ACC112 (cell line): Measurements from ENCODE around the gene PSMB3.
"Not testable (repeated sequence)": the region's sequence is repeated elsewhere in the genome, so short reads cannot be mapped to it uniquely, and the experiment has no call there.

Experiments
- H2AFZ ChIP-seq: fragments of 200-600 bp; sonication (generic); one replicate; pipeline ENCODE4 v1.6.0; 2017; ENCODE audit warnings: antibody characterized with exemption, low read length; ENCODE audit not compliant: unreplicated experiment
- H3K27ac ChIP-seq: fragments of 200-600 bp; sonication (generic); 2 replicates; pipeline ENCODE4 v1.5.1; 2014; ENCODE audit warnings: low read depth, mild to moderate bottlenecking, antibody characterized with exemption, low read length, moderate library complexity
- H3K27me3 ChIP-seq: fragments of 200-600 bp; sonication (generic); 2 replicates; pipeline ENCODE4 v1.6.1; 2014; ENCODE audit warnings: mild to moderate bottlenecking, antibody characterized with exemption, low read length, moderate library complexity, mixed read lengths; ENCODE audit not compliant: insufficient read depth
- H3K36me3 ChIP-seq: fragments of 200-600 bp; sonication (generic); 2 replicates; pipeline ENCODE4 v1.6.1; 2016; ENCODE audit warnings: mild to moderate bottlenecking, antibody characterized with exemption, low read length, moderate library complexity, mixed read lengths; ENCODE audit not compliant: insufficient read depth
- H3K4me1 ChIP-seq: fragments of 200-600 bp; sonication (generic); one replicate; pipeline ENCODE4 v1.6.1; 2016; ENCODE audit warnings: low read length, mixed read lengths; ENCODE audit not compliant: insufficient read depth, unreplicated experiment, control insufficient read depth
- H3K4me3 ChIP-seq: fragments of 200-600 bp; sonication (generic); 2 replicates; pipeline ENCODE4 v1.5.1; 2014; ENCODE audit warnings: mild to moderate bottlenecking, low read depth, low read length
- H3K79me2 ChIP-seq: fragments of 200-600 bp; sonication (generic); one replicate; pipeline ENCODE4 v1.6.0; 2016; ENCODE audit warnings: low read length; ENCODE audit not compliant: control insufficient read depth, unreplicated experiment, insufficient read depth

PSMB3 gene

GRCh38 chr17:38717139-38717745, 35.3 kb upstream of the PSMB3 start:
- no peak overlapping the region for H2AFZ ChIP-seq
- no peaks in the 10 kb centered on the region for H3K4me1 ChIP-seq
- H3K27me3 ChIP-seq = no peaks in the 10 kb centered on the region
- H3K27ac ChIP-seq = no peak overlapping the region
- peaks cover 8% of the 10 kb centered on the region; the same call in 1 of the 2 replicates for H3K36me3 ChIP-seq
- no peak overlapping the region for H3K4me3 ChIP-seq
- no peaks in the 10 kb centered on the region for H3K79me2 ChIP-seq

- H3K4me1 ChIP-seq = no peaks in the 10 kb centered on the region
- no peak overlapping the region for H3K27ac ChIP-seq
- H3K4me3 ChIP-seq = no peak overlapping the region
- no peak overlapping the region for H2AFZ ChIP-seq
- peaks cover 8% of the 10 kb centered on the region; the same call in 1 of the 2 replicates for H3K36me3 ChIP-seq
- H3K79me2 ChIP-seq = no peaks in the 10 kb centered on the region
- H3K27me3 ChIP-seq = no peaks in the 10 kb centered on the region
These were observed 33.1 kb upstream of the PSMB3 start for GRCh38 chr17:38719289-38719942.

- Histone ChIP-seq H2AFZ (no peak overlapping the region), H3K36me3 (peaks cover 8% of the 10 kb centered on the region; the same call in 1 of the 2 replicates), H3K4me3 (no peak overlapping the region), H3K27me3 (no peaks in the 10 kb centered on the region), H3K79me2 (no peaks in the 10 kb centered on the region), H3K27ac (no peak overlapping the region), H3K4me1 (no peaks in the 10 kb centered on the region)
These were observed 32.4 kb upstream of the PSMB3 start for GRCh38 chr17:38719943-38720641.

- H3K4me3 ChIP-seq = no peak overlapping the region
- H2AFZ ChIP-seq = no peak overlapping the region
- H3K79me2 ChIP-seq = no peaks in the 10 kb centered on the region
- no peaks in the 10 kb centered on the region for H3K4me1 ChIP-seq
- peaks cover 8% of the 10 kb centered on the region; the same call in 1 of the 2 replicates for H3K36me3 ChIP-seq
- H3K27me3 ChIP-seq = no peaks in the 10 kb centered on the region
- no peak overlapping the region for H3K27ac ChIP-seq
These were observed 31.6 kb upstream of the PSMB3 start for GRCh38 chr17:38720941-38721340.

- H3K79me2 ChIP-seq = no peaks in the 10 kb centered on the region
- no peak overlapping the region for H3K4me3 ChIP-seq
- no peak overlapping the region for H3K27ac ChIP-seq
- no peaks in the 10 kb centered on the region for H3K27me3 ChIP-seq
- H2AFZ ChIP-seq = no peak overlapping the region
- no peaks in the 10 kb centered on the region for H3K4me1 ChIP-seq
- peaks cover 8% of the 10 kb centered on the region; the same call in 1 of the 2 replicates for H3K36me3 ChIP-seq
These were observed 30.7 kb upstream of the PSMB3 start for GRCh38 chr17:38721802-38722201.

GRCh38 chr17:38724337-38724988, 28.1 kb upstream of the PSMB3 start:
- Histone ChIP-seq H3K4me3 (no peak overlapping the region), H3K79me2 (no peaks in the 10 kb centered on the region), H3K27me3 (no peaks in the 10 kb centered on the region), H2AFZ (no peak overlapping the region), H3K36me3 (no peaks in the 10 kb centered on the region), H3K27ac (no peak overlapping the region), H3K4me1 (peaks cover 4% of the 10 kb centered on the region)

- no peaks in the 10 kb centered on the region for H3K79me2 ChIP-seq
- no peak overlapping the region for H3K4me3 ChIP-seq
- H3K36me3 ChIP-seq = no peaks in the 10 kb centered on the region
- H2AFZ ChIP-seq = no peak overlapping the region
- no peak overlapping the region for H3K27ac ChIP-seq
- no peaks in the 10 kb centered on the region for H3K27me3 ChIP-seq
- H3K4me1 ChIP-seq = peaks cover 4% of the 10 kb centered on the region
These were observed 27.5 kb upstream of the PSMB3 start for GRCh38 chr17:38725066-38725465.

- not testable (repeated sequence) for H3K27me3 ChIP-seq, H3K79me2 ChIP-seq, H3K4me3 ChIP-seq, H2AFZ ChIP-seq, H3K4me1 ChIP-seq, H3K36me3 ChIP-seq, H3K27ac ChIP-seq
These were observed 26.4 kb upstream of the PSMB3 start for GRCh38 chr17:38726145-38726544.

- Histone ChIP-seq H3K36me3 (no peaks in the 10 kb centered on the region), H3K27me3 (no peaks in the 10 kb centered on the region), H2AFZ (no peak overlapping the region), H3K4me3 (no peak overlapping the region), H3K4me1 (peaks cover 19% of the 10 kb centered on the region), H3K27ac (no peak overlapping the region), H3K79me2 (peaks cover 18% of the 10 kb centered on the region)
These were observed 24.8 kb upstream of the PSMB3 start for GRCh38 chr17:38727736-38728135.

- no peak overlapping the region for H2AFZ ChIP-seq
- H3K4me3 ChIP-seq = no peak overlapping the region
- no peak overlapping the region for H3K27ac ChIP-seq
- H3K36me3 ChIP-seq = no peaks in the 10 kb centered on the region
- H3K27me3 ChIP-seq = no peaks in the 10 kb centered on the region
- H3K4me1 ChIP-seq = peaks cover 19% of the 10 kb centered on the region
- H3K79me2 ChIP-seq = peaks cover 18% of the 10 kb centered on the region
These were observed 24.2 kb upstream of the PSMB3 start for GRCh38 chr17:38728290-38728831.
